ENCODE data around the gene AWAT2. TPM values are rescaled to one million over a fixed set of nuclear protein-coding genes. Genes with fewer than 3 reads are reported as not detected.

The AWAT2 gene
- not detected in 2 replicates for total RNA-seq (2014; rRNA removed; shearing (Covaris generic))
- polyA plus RNA-seq (2015; cell fraction: cytosol; rRNA removed): not detected in 2 replicates
- not detected in 2 replicates for polyA plus RNA-seq (2015; cell fraction: nucleus; rRNA removed)

GRCh38 chrX:70049925-70050324 lies at the start of gene AWAT2:
Gene AWAT2, minus strand, starts transcription at chrX:70049938. Its CDS starts 6 bp downstream, at chrX:70049932.
- in situ Hi-C loops (cut with HindIII; ENCODE audit: low pct_unique_long_range_greater_than_20kb, low sequenced_read_pairs): no loop called here
- DNase-seq (ENCODE audit: low read depth, low spot score): no peak

- peak; percentile 45 for DNase-seq (ENCODE audit: low read depth, low spot score)
- in situ Hi-C loops (cut with HindIII; ENCODE audit: low pct_unique_long_range_greater_than_20kb, low sequenced_read_pairs): no loop called here
These were observed 46.3 kb upstream of the AWAT2 start for GRCh38 chrX:70096052-70096451.

GRCh38 chrX:70092247-70092646 lies 42.5 kb upstream of the AWAT2 start:
- DNase-seq (ENCODE audit: low read depth, low spot score): no peak
- in situ Hi-C loops (cut with HindIII; ENCODE audit: low pct_unique_long_range_greater_than_20kb, low sequenced_read_pairs): no loop called here

GRCh38 chrX:70089604-70090297 lies 40.0 kb upstream of the AWAT2 start:
- DNase-seq (ENCODE audit: low read depth, low spot score): no peak

GRCh38 chrX:70088751-70089150 lies 39.0 kb upstream of the AWAT2 start:
- in situ Hi-C loops (cut with HindIII; ENCODE audit: low pct_unique_long_range_greater_than_20kb, low sequenced_read_pairs): no loop called here
- DNase-seq (ENCODE audit: low read depth, low spot score): no peak

More at GRCh38 chrX:70089604-70090297, 40.0 kb upstream of the AWAT2 start:
- in situ Hi-C loops (cut with HindIII; ENCODE audit: low pct_unique_long_range_greater_than_20kb, low sequenced_read_pairs): no loop called here

GRCh38 chrX:70087857-70088630 lies 38.3 kb upstream of the AWAT2 start:
- in situ Hi-C loops (cut with HindIII; ENCODE audit: low pct_unique_long_range_greater_than_20kb, low sequenced_read_pairs): no loop called here
- no peak for DNase-seq (ENCODE audit: low read depth, low spot score)

GRCh38 chrX:70084592-70085240 lies 35.0 kb upstream of the AWAT2 start:
- in situ Hi-C loops (cut with HindIII; ENCODE audit: low pct_unique_long_range_greater_than_20kb, low sequenced_read_pairs): no loop called here
- DNase-seq (ENCODE audit: low read depth, low spot score): no peak

GRCh38 chrX:70082723-70083122 lies 33.0 kb upstream of the AWAT2 start:
- DNase-seq (ENCODE audit: low read depth, low spot score): no peak
- in situ Hi-C loops (cut with HindIII; ENCODE audit: low pct_unique_long_range_greater_than_20kb, low sequenced_read_pairs): no loop called here

GRCh38 chrX:70079870-70080269 lies 30.1 kb upstream of the AWAT2 start:
- no peak for DNase-seq (ENCODE audit: low read depth, low spot score)
- in situ Hi-C loops (cut with HindIII; ENCODE audit: low pct_unique_long_range_greater_than_20kb, low sequenced_read_pairs): no loop called here

- in situ Hi-C loops (cut with HindIII; ENCODE audit: low pct_unique_long_range_greater_than_20kb, low sequenced_read_pairs): no loop called here
- DNase-seq (ENCODE audit: low read depth, low spot score): no peak
These were observed 29.6 kb upstream of the AWAT2 start for GRCh38 chrX:70079297-70079696.

GRCh38 chrX:70066646-70067045 lies 16.9 kb upstream of the AWAT2 start:
- in situ Hi-C loops (cut with HindIII; ENCODE audit: low pct_unique_long_range_greater_than_20kb, low sequenced_read_pairs): no loop called here
- DNase-seq (ENCODE audit: low read depth, low spot score): no peak

GRCh38 chrX:70062961-70063550 lies 13.3 kb upstream of the AWAT2 start:
- DNase-seq (ENCODE audit: low read depth, low spot score): no peak
- in situ Hi-C loops (cut with HindIII; ENCODE audit: low pct_unique_long_range_greater_than_20kb, low sequenced_read_pairs): no loop called here

- no peak for DNase-seq (ENCODE audit: low read depth, low spot score)
- in situ Hi-C loops (cut with HindIII; ENCODE audit: low pct_unique_long_range_greater_than_20kb, low sequenced_read_pairs): no loop called here
These were observed 12.3 kb upstream of the AWAT2 start, which contains the start of gene OTUD6A for GRCh38 chrX:70062076-70062475. Gene OTUD6A, plus strand, starts transcription at chrX:70062457. Its CDS starts 68 bp downstream, at chrX:70062525.

GRCh38 chrX:70054391-70054790 lies 4.7 kb upstream of the AWAT2 start:
- no peak for DNase-seq (ENCODE audit: low read depth, low spot score)
- in situ Hi-C loops (cut with HindIII; ENCODE audit: low pct_unique_long_range_greater_than_20kb, low sequenced_read_pairs): no loop called here

GRCh38 chrX:70052895-70053615 lies 3.3 kb upstream of the AWAT2 start:
- in situ Hi-C loops (cut with HindIII; ENCODE audit: low pct_unique_long_range_greater_than_20kb, low sequenced_read_pairs): no loop called here
- DNase-seq (ENCODE audit: low read depth, low spot score): no peak

GRCh38 chrX:70049406-70049805 lies 332 bp downstream of the AWAT2 start:
- DNase-seq (ENCODE audit: low read depth, low spot score): no peak
- in situ Hi-C loops (cut with HindIII; ENCODE audit: low pct_unique_long_range_greater_than_20kb, low sequenced_read_pairs): no loop called here

- DNase-seq (ENCODE audit: low read depth, low spot score): no peak
- in situ Hi-C loops (cut with HindIII; ENCODE audit: low pct_unique_long_range_greater_than_20kb, low sequenced_read_pairs): no loop called here
These were observed 2.8 kb downstream of the AWAT2 start for GRCh38 chrX:70046978-70047377.

Data from SK-MEL-5 (cell line).